IMR-90 (cell line): Measurements from ENCODE around the gene HAND2. TPM values are rescaled to one million over a fixed set of nuclear protein-coding genes. Genes with fewer than 3 reads are reported as not detected.

Source experiments
- ATAC-seq: fragments of 200-7000 bp; cut with Tn5 transposase; 2 replicates; pipeline ENCODE4 v1.9.1; 2020; ENCODE audit warnings: low read depth, mild to moderate bottlenecking, moderate library complexity
- BruUV-seq: library from RNA; stranded (reverse); fragments of 400-500 nt; replicated peaks from 2 replicates; lab custom pipeline; 2021; lab: Mats Ljungman, UMichigan
- CTCF ChIA-PET: fragments of 300-600 bp; formaldehyde crosslinking; extraction: SDS; loops from one replicate; lab custom pipeline; 2021; ENCODE audit warnings: antibody characterized with exemption; lab: Yijun Ruan, JAX
- POLR2A ChIA-PET: fragments of 300-600 bp; sonication (Branson Sonifier 250); formaldehyde crosslinking; loops from one replicate; lab custom pipeline; 2022; ENCODE audit warnings: antibody characterized with exemption; ENCODE audit not compliant: unreplicated experiment; lab: Charles Lee
- DNase-seq: peaks from one replicate; pipeline ENCODE4 v3.0.0; 2013
- H2AFZ ChIP-seq: replicated peaks from 2 replicates; pipeline ENCODE3; 2013; ENCODE audit warnings: low read length, mild to moderate bottlenecking; ENCODE audit not compliant: poor library complexity
- H2AK5ac ChIP-seq: 2 replicates; pipeline ENCODE4 v1.6.1; 2013; ENCODE audit warnings: low read depth, low read length, inconsistent platforms
- H2AK9ac ChIP-seq: replicated peaks from 2 replicates; pipeline ENCODE3; 2013; ENCODE audit warnings: mild to moderate bottlenecking, low read depth, low read length, moderate library complexity; ENCODE audit not compliant: poor library complexity
- H2BK120ac ChIP-seq: 2 replicates; pipeline ENCODE4 v1.6.1; 2013; ENCODE audit warnings: low read depth, low read length, inconsistent platforms
- H2BK15ac ChIP-seq: 3 replicates; pipeline ENCODE4 v1.6.1; 2013; ENCODE audit warnings: low read depth, low read length, inconsistent platforms
- H2BK20ac ChIP-seq: 2 replicates; pipeline ENCODE4 v1.6.1; 2013; ENCODE audit warnings: low read depth, mild to moderate bottlenecking, inconsistent platforms, low read length, moderate library complexity
- H2BK5ac ChIP-seq: 2 replicates; pipeline ENCODE4 v1.6.1; 2013; ENCODE audit warnings: mild to moderate bottlenecking, low read depth, low read length, inconsistent platforms; ENCODE audit not compliant: poor library complexity, severe bottlenecking
- H3K14ac ChIP-seq: replicated peaks from 2 replicates; pipeline ENCODE4 v1.6.1; 2013; ENCODE audit warnings: low read depth, low read length, inconsistent platforms
- H3K18ac ChIP-seq: 2 replicates; pipeline ENCODE4 v1.6.1; 2013; ENCODE audit warnings: low read depth, low read length, control low read depth
- H3K23ac ChIP-seq: 2 replicates; pipeline ENCODE4 v1.6.1; 2013; ENCODE audit warnings: low read depth, low read length, inconsistent platforms
- H3K27ac ChIP-seq: 2 replicates; pipeline ENCODE4 v1.5.1; 2013; ENCODE audit warnings: mild to moderate bottlenecking, control low read depth, low read length; ENCODE audit not compliant: insufficient read depth
- H3K27me3 ChIP-seq: 2 replicates; pipeline ENCODE4 v1.6.1; 2013; ENCODE audit warnings: low read length; ENCODE audit not compliant: control insufficient read depth, insufficient read depth
- H3K36me3 ChIP-seq: 2 replicates; pipeline ENCODE4 v1.6.1; 2013; ENCODE audit warnings: low read length, mixed read lengths; ENCODE audit not compliant: control insufficient read depth, insufficient read depth
- H3K4ac ChIP-seq: 2 replicates; pipeline ENCODE4 v1.6.1; 2013; ENCODE audit warnings: low read depth, low read length, inconsistent platforms
- H3K4me1 ChIP-seq: 2 replicates; pipeline ENCODE4 v1.6.1; 2013; ENCODE audit warnings: low read length, mixed read lengths; ENCODE audit not compliant: control insufficient read depth, insufficient read depth
- H3K4me2 ChIP-seq: 2 replicates; pipeline ENCODE4 v1.6.1; 2013; ENCODE audit warnings: low read depth, mild to moderate bottlenecking, control low read depth, low read length, moderate library complexity
- H3K4me3 ChIP-seq: 2 replicates; pipeline ENCODE4 v1.5.1; 2013; ENCODE audit warnings: low read depth, mild to moderate bottlenecking, control low read depth, low read length, moderate library complexity; ENCODE audit not compliant: insufficient read depth
- H3K56ac ChIP-seq: 2 replicates; pipeline ENCODE4 v1.6.1; 2013; ENCODE audit warnings: low read length, inconsistent platforms; ENCODE audit not compliant: insufficient read depth; ENCODE audit errors: extremely low read depth
- H3K79me1 ChIP-seq, 2 experiments: 2 replicates each; pipeline ENCODE4 v1.6.1; 2013; ENCODE audit warnings: low read length in 2 of 2, inconsistent platforms in 1 of 2, low read depth in 1 of 2
- H3K9ac ChIP-seq: 2 replicates; pipeline ENCODE4 v1.6.1; 2013; ENCODE audit warnings: low read depth, low read length, control low read depth
- H3K9me1 ChIP-seq: 2 replicates; pipeline ENCODE4 v1.6.1; 2013; ENCODE audit warnings: low read length, inconsistent platforms; ENCODE audit not compliant: insufficient read depth
- H3K9me3 ChIP-seq: 2 replicates; pipeline ENCODE4 v1.6.1; 2013; ENCODE audit warnings: low read length; ENCODE audit not compliant: control insufficient read depth, insufficient read depth
- H4K20me1 ChIP-seq: 2 replicates; pipeline ENCODE4 v1.6.1; 2013; ENCODE audit warnings: low read length, inconsistent platforms; ENCODE audit not compliant: insufficient read depth
- H4K5ac ChIP-seq: 2 replicates; pipeline ENCODE4 v1.6.1; 2013; ENCODE audit warnings: mild to moderate bottlenecking, low read depth, low read length, control low read depth
- H4K8ac ChIP-seq, 2 experiments: 2 replicates each; pipeline ENCODE4 v1.6.1; 2013; ENCODE audit warnings: low read depth in 2 of 2, low read length in 2 of 2, control low read depth in 1 of 2, inconsistent platforms in 1 of 2
- H4K91ac ChIP-seq: 2 replicates; pipeline ENCODE4 v1.6.1; 2013; ENCODE audit warnings: low read depth, low read length, inconsistent platforms; ENCODE audit not compliant: insufficient read depth
- BHLHE40 ChIP-seq: fragments of 150-350 bp; IDR thresholded peaks from 2 replicates; pipeline ENCODE4 v1.6.1; 2016; ENCODE audit warnings: mild to moderate bottlenecking, low read depth, low read length
- CEBPB ChIP-seq: IDR thresholded peaks from 2 replicates; pipeline ENCODE4 v1.6.1; 2012; ENCODE audit warnings: low read depth, low read length, improper control_type of control experiment
- CHD1 ChIP-seq: IDR thresholded peaks from 2 replicates; pipeline ENCODE4 v1.6.1; 2012; ENCODE audit warnings: low read depth, low read length, improper control_type of control experiment
- ELK1 ChIP-seq: fragments of 150-350 bp; IDR thresholded peaks from 2 replicates; pipeline ENCODE4 v1.6.1; 2016; ENCODE audit warnings: low read depth, mild to moderate bottlenecking, low read length, moderate library complexity, borderline replicate concordance
- FOS ChIP-seq: fragments of 150-350 bp; IDR thresholded peaks from 2 replicates; pipeline ENCODE4 v1.6.1; 2016; ENCODE audit warnings: low read depth, low read length
- MAFK ChIP-seq: IDR thresholded peaks from 2 replicates; pipeline ENCODE4 v1.6.1; 2012; ENCODE audit warnings: low read depth, low read length, improper control_type of control experiment
- MAZ ChIP-seq: IDR thresholded peaks from 2 replicates; pipeline ENCODE4 v1.6.1; 2012; ENCODE audit warnings: low read depth, mild to moderate bottlenecking, low read length, improper control_type of control experiment, moderate library complexity, borderline replicate concordance
- MXI1 ChIP-seq: IDR thresholded peaks from 2 replicates; pipeline ENCODE4 v1.6.1; 2012; ENCODE audit warnings: low read depth, mild to moderate bottlenecking, low read length, moderate library complexity, borderline replicate concordance
- NFE2L2 ChIP-seq: fragments of 150-350 bp; IDR thresholded peaks from 2 replicates; pipeline ENCODE4 v1.6.1; 2016; ENCODE audit warnings: low read depth, mild to moderate bottlenecking, low read length
- POLR2A ChIP-seq: IDR thresholded peaks from 2 replicates; pipeline ENCODE4 v1.6.1; 2012; ENCODE audit warnings: mild to moderate bottlenecking, low read depth, low read length
- RFX5 ChIP-seq: IDR thresholded peaks from 2 replicates; pipeline ENCODE4 v1.8.0; 2012; ENCODE audit warnings: low read depth, mild to moderate bottlenecking, low read length, moderate library complexity
- SMC3 ChIP-seq: fragments of 150-350 bp; IDR thresholded peaks from 2 replicates; pipeline ENCODE4 v1.6.1; 2016; ENCODE audit warnings: low read depth, mild to moderate bottlenecking, antibody characterized with exemption, low read length, moderate library complexity
- WGBS, 2 experiments: methylation state at CpG; one replicate each; pipeline versions ENCODE4 v1.1.5 to v1.1.7; 2013; ENCODE audit warnings: missing lambda C conversion rate in 2 of 2; ENCODE audit not compliant: insufficient read length in 1 of 2; ENCODE audit errors: extremely low coverage in 2 of 2; 5-methylcytosine and 5-hydroxymethylcytosine counted together
- dilution Hi-C: fragments of 300-500 bp; cut with HindIII; formaldehyde crosslinking; loops from one replicate; pipeline ENCODE4 v1.14.3; 2018; ENCODE audit warnings: low sequenced_read_pairs; ENCODE audit not compliant: unreplicated experiment
- in situ Hi-C: fragments of 300-500 bp; cut with MboI; formaldehyde crosslinking; loops from 3 replicates; pipeline ENCODE4 v1.14.3; 2019; ENCODE audit warnings: low sequenced_read_pairs, inconsistent platforms, mixed read lengths
- intact Hi-C: fragments of 100-400 bp; cut with micrococcal nuclease; formaldehyde crosslinking; loops from 2 replicates; pipeline ENCODE4 v1.10.0; 2022
- polyA plus RNA-seq, 3 experiments: library from polyadenylated mRNA; depleted of rRNA; stranded (reverse); fragments of >200 nt; gene quantifications; 2 replicates each; pipeline ENCODE4 v1.2.3, GENCODE V29; 2012; ENCODE audit warnings: low replicate concordance in 1 of 3
- total RNA-seq: library from RNA; depleted of rRNA; stranded (reverse); fragments of >200 nt; gene quantifications from 2 replicates; pipeline ENCODE4 v1.2.3, GENCODE V29; 2012
- TF ChIP-seq, protein P1 (sequence below): conservative IDR thresholded peaks from 2 replicates; pipeline ENCODE4 v1.5.1; 2012; ENCODE audit warnings: mild to moderate bottlenecking, low read depth, low read length, improper control_type of control experiment
- TF ChIP-seq, protein P2 (sequence below): fragments of 150-350 bp; IDR thresholded peaks from 2 replicates; pipeline ENCODE4 v1.6.1; 2017; ENCODE audit warnings: mild to moderate bottlenecking, antibody characterized with exemption, low read length, low read depth

HAND2 gene
- total and polyA plus RNA-seq, 2 of the 4 experiments (the other 2 are of a cell fraction): 0.36 to 0.97 TPM

GRCh38 chr4:173519111-173520101 lies 10.6 kb downstream of the HAND2 start:
- Histone ChIP-seq H3K23ac (no peak overlapping the region; the same call in 1 of the 2 replicates), H3K4me1 (no peaks in the 10 kb centered on the region), H3K14ac (no peak overlapping the region), H3K18ac (no peak overlapping the region), H2AFZ (no peak overlapping the region), H2AK9ac (no peak overlapping the region), H3K9me3 (peaks cover 19% of the 10 kb centered on the region; the same call in 1 of the 2 replicates), H3K4me2 (no peak overlapping the region), H4K20me1 (no peaks in the 10 kb centered on the region), H2BK20ac (no peak overlapping the region), H3K4me3 (no peak overlapping the region), H3K36me3 (no peaks in the 10 kb centered on the region), H3K56ac (no peak overlapping the region), H3K27ac (no peak overlapping the region), H3K9me1 (no peaks in the 10 kb centered on the region), H3K4ac (no peak overlapping the region), H3K27me3 (peaks cover 79% of the 10 kb centered on the region), H4K8ac (no peak overlapping the region), H2BK5ac (no peak overlapping the region), H4K5ac (no peak overlapping the region), H2BK15ac (no peak overlapping the region), H2BK120ac (no peak overlapping the region), H2AK5ac (no peak overlapping the region), H3K9ac (no peak overlapping the region), H4K91ac (no peak overlapping the region), H3K79me1 (no peaks in the 10 kb centered on the region)
- DNase-seq: no peak
- intact Hi-C loops (loop anchor here (5.0 kb wide), 2 partner anchors 473 to 798 kb away; no protein-coding TSS in a partner anchor), dilution Hi-C loops (no loop called here), in situ Hi-C loops (loop anchor here (25.0 kb wide), 1 partner anchor 793 kb away; no protein-coding TSS in a partner anchor)
- POLR2A ChIA-PET: no interaction called here
- BruUV-seq: no TSS peak
- CTCF ChIA-PET: no interaction called here
- ATAC-seq: no peak
- 63% methylated on average over 6 of the region's 31 CpGs; no CpG with 5 or more reads in 1 of the 2 experiments for WGBS, 2 experiments
- no peak for TF ChIP-seq SMC3
- TF ChIP-seq, protein P1, sequence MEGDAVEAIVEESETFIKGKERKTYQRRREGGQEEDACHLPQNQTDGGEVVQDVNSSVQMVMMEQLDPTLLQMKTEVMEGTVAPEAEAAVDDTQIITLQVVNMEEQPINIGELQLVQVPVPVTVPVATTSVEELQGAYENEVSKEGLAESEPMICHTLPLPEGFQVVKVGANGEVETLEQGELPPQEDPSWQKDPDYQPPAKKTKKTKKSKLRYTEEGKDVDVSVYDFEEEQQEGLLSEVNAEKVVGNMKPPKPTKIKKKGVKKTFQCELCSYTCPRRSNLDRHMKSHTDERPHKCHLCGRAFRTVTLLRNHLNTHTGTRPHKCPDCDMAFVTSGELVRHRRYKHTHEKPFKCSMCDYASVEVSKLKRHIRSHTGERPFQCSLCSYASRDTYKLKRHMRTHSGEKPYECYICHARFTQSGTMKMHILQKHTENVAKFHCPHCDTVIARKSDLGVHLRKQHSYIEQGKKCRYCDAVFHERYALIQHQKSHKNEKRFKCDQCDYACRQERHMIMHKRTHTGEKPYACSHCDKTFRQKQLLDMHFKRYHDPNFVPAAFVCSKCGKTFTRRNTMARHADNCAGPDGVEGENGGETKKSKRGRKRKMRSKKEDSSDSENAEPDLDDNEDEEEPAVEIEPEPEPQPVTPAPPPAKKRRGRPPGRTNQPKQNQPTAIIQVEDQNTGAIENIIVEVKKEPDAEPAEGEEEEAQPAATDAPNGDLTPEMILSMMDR: no peak
- TF ChIP-seq MAZ: no peak
- no peak for TF ChIP-seq NFE2L2
- TF ChIP-seq MXI1: no peak
- no peak for TF ChIP-seq MAFK
- TF ChIP-seq RFX5: no peak
- no peak for TF ChIP-seq FOS
- TF ChIP-seq, protein P2, sequence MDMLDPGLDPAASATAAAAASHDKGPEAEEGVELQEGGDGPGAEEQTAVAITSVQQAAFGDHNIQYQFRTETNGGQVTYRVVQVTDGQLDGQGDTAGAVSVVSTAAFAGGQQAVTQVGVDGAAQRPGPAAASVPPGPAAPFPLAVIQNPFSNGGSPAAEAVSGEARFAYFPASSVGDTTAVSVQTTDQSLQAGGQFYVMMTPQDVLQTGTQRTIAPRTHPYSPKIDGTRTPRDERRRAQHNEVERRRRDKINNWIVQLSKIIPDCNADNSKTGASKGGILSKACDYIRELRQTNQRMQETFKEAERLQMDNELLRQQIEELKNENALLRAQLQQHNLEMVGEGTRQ: no peak
- no peak for TF ChIP-seq ELK1
- no peak for TF ChIP-seq CHD1
- no peak for TF ChIP-seq BHLHE40
- no peak for TF ChIP-seq POLR2A
- no peak for TF ChIP-seq CEBPB
